ENCODE data around the gene FBXO48.
A peak's percentile ranks its signal among the peaks of the same experiment; 100 is the strongest.

Gene FBXO48

GRCh38 chr2:68423966-68424650 is 43.0 kb downstream of the FBXO48 start:
- Mint-ChIP-seq H3K4me3 (no peak overlapping the region), H3K36me3 (ENCODE audit: low read depth) (no peaks in the 10 kb centered on the region), H3K27ac (no peak overlapping the region), H3K9me3 (no peaks in the 10 kb centered on the region), H3K27me3 (no peaks in the 10 kb centered on the region), H3K4me1 (ENCODE audit: low read depth) (peaks cover 34% of the 10 kb centered on the region)
- intact Hi-C loops (cut with micrococcal nuclease) = no loop called here

DNA sequence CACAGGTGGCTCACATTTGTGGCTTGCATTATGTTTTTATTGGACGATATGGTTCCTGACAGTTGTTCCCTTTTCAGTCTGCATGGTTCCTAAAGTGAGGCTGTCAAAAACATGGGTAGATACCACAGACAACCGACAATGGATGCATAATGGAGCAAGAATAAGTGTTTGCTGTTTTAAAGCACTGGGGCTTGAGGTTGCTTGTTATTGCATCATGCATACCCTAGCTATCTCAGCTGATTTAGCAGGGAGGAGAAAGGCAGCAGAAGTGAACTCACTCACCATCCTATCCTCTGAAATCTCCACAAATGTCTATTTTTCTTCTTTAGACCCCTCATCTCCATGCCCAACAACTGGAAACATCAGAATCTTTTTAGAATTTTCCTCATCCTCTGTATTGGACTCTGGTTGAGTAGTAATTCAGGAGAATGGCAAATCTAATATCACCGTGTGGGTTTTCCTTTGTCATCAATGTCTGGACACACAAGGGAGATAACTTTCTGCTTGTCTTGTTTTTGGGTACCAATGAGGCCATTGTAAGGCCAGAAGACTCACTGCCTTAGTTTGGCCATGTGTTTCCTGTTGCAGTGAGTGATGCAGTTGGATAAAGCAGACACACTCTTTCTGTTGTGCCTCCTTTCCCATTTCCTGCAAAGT is 46.7 kb downstream of the FBXO48 start:
- Mint-ChIP-seq H3K4me3 (no peak overlapping the region), H3K4me1 (ENCODE audit: low read depth) (peaks cover 38% of the 10 kb centered on the region), H3K9me3 (no peaks in the 10 kb centered on the region), H3K27ac (no peak overlapping the region), H3K27me3 (no peaks in the 10 kb centered on the region), H3K36me3 (ENCODE audit: low read depth) (no peaks in the 10 kb centered on the region)
- intact Hi-C loops (cut with micrococcal nuclease) = no loop called here

DNA sequence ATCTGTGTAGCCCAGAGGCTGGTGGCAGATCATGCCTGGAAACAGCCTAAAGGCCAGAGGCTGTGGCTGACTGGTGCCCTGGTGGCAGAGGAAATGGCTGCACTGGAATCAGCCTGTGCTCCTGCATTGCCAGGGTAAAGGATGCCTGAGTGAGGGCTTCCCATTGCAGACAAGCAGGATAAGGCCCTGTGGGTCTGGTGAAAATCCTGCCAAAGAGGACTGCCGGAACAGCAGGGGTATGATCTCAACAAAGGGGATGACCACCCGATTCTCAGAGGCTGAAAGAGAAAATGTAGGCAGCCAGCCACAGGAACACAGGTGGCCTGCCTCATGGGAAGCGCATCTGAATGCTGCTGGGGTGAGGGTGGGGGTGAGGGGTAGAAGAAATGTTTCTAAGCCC is 48.2 kb downstream of the FBXO48 start:
- Mint-ChIP-seq H3K27ac (no peak overlapping the region), H3K4me3 (no peak overlapping the region), H3K36me3 (ENCODE audit: low read depth) (no peaks in the 10 kb centered on the region), H3K9me3 (no peaks in the 10 kb centered on the region), H3K4me1 (ENCODE audit: low read depth) (peaks cover 38% of the 10 kb centered on the region), H3K27me3 (no peaks in the 10 kb centered on the region)
- intact Hi-C loops (cut with micrococcal nuclease) = no loop called here

DNA sequence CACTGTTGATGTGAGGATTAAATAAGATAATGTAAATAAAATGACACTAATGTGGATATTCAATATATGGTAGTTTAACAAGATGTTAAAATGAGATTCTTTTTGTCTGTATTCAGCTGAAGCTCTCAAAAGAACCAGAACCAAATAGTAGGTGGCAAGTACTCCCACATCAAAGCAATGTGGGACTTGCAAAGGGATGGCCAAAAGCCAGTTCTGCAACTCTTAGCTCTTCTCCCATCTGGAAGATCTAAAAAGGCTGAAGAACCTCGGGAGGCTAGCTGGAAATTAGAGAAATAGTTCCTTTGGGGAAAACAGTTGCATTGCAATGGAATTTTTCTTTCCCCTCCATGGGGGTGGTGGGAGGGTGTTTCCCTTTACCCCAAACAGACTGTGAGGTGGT is 48.7 kb downstream of the FBXO48 start:
- no peaks in the 10 kb centered on the region for H3K9me3 Mint-ChIP-seq
- H3K4me3 Mint-ChIP-seq = no peak overlapping the region
- intact Hi-C loops (cut with micrococcal nuclease) = no loop called here
- H3K27ac Mint-ChIP-seq = no peak overlapping the region
- no peaks in the 10 kb centered on the region for H3K27me3 Mint-ChIP-seq
- H3K4me1 Mint-ChIP-seq (ENCODE audit: low read depth) = peaks cover 41% of the 10 kb centered on the region
- no peaks in the 10 kb centered on the region for H3K36me3 Mint-ChIP-seq (ENCODE audit: low read depth)

GRCh38 chr2:68417926-68418325 is 49.2 kb downstream of the FBXO48 start:
- H3K36me3 Mint-ChIP-seq (ENCODE audit: low read depth) = no peaks in the 10 kb centered on the region
- H3K4me3 Mint-ChIP-seq = no peak overlapping the region
- intact Hi-C loops (cut with micrococcal nuclease) = no loop called here
- H3K9me3 Mint-ChIP-seq = no peaks in the 10 kb centered on the region
- H3K4me1 Mint-ChIP-seq (ENCODE audit: low read depth) = peaks cover 44% of the 10 kb centered on the region
- no peak overlapping the region for H3K27ac Mint-ChIP-seq
- no peaks in the 10 kb centered on the region for H3K27me3 Mint-ChIP-seq

DNA sequence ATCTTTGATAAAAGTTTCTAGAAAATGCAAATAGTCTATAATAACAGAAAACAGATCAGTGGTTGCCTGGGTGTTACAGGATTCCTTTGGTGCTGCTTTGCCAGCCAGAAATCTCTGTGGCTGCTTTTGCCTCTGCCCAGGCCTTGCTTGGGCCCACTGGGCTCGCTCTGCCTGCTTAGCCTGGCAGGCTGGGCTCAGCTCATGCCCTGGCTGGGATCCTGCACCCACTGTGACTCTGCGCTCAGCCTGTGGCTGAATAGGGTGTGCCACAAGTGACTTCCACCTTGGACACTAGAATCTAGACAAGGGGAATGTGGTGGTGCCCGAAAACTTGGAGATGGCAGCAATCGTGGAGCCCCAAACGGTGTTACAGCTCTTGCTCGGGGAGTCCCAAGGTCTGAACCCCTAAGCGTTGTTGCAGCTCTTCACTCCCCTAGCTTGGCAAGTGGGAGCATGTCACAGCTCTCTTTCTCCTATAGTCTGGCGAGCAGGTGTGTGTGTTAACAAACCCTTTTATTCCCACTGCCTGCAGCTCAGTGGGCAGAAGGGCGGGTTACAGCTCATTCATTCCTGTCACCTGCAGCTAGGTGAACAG is 50.9 kb downstream of the FBXO48 start:
- Mint-ChIP-seq H3K4me1 (ENCODE audit: low read depth) (peaks cover 52% of the 10 kb centered on the region), H3K4me3 (no peak overlapping the region), H3K36me3 (ENCODE audit: low read depth) (no peaks in the 10 kb centered on the region), H3K9me3 (no peaks in the 10 kb centered on the region), H3K27ac (no peak overlapping the region), H3K27me3 (no peaks in the 10 kb centered on the region)
- intact Hi-C loops (cut with micrococcal nuclease) = no loop called here

- no peak overlapping the region for H3K27ac Mint-ChIP-seq
- H3K4me1 Mint-ChIP-seq (ENCODE audit: low read depth) = peaks cover 53% of the 10 kb centered on the region
- H3K36me3 Mint-ChIP-seq (ENCODE audit: low read depth) = no peaks in the 10 kb centered on the region
- no peaks in the 10 kb centered on the region for H3K9me3 Mint-ChIP-seq
- no peaks in the 10 kb centered on the region for H3K27me3 Mint-ChIP-seq
- H3K4me3 Mint-ChIP-seq = no peak overlapping the region
- intact Hi-C loops (cut with micrococcal nuclease) = no loop called here
These were observed 51.6 kb downstream of the FBXO48 start for GRCh38 chr2:68415521-68415920.

GRCh38 chr2:68414876-68415275 is 52.2 kb downstream of the FBXO48 start:
- Mint-ChIP-seq H3K27ac (no peak overlapping the region), H3K4me3 (no peak overlapping the region), H3K27me3 (no peaks in the 10 kb centered on the region), H3K36me3 (ENCODE audit: low read depth) (no peaks in the 10 kb centered on the region), H3K9me3 (no peaks in the 10 kb centered on the region), H3K4me1 (ENCODE audit: low read depth) (peaks cover 53% of the 10 kb centered on the region)
- intact Hi-C loops (cut with micrococcal nuclease) = no loop called here

GRCh38 chr2:68414452-68414851 is 52.6 kb downstream of the FBXO48 start:
- H3K27me3 Mint-ChIP-seq = no peaks in the 10 kb centered on the region
- intact Hi-C loops (cut with micrococcal nuclease) = no loop called here
- peaks cover 49% of the 10 kb centered on the region for H3K4me1 Mint-ChIP-seq (ENCODE audit: low read depth)
- no peak overlapping the region for H3K27ac Mint-ChIP-seq
- no peak overlapping the region for H3K4me3 Mint-ChIP-seq
- no peaks in the 10 kb centered on the region for H3K9me3 Mint-ChIP-seq
- H3K36me3 Mint-ChIP-seq (ENCODE audit: low read depth) = no peaks in the 10 kb centered on the region

DNA sequence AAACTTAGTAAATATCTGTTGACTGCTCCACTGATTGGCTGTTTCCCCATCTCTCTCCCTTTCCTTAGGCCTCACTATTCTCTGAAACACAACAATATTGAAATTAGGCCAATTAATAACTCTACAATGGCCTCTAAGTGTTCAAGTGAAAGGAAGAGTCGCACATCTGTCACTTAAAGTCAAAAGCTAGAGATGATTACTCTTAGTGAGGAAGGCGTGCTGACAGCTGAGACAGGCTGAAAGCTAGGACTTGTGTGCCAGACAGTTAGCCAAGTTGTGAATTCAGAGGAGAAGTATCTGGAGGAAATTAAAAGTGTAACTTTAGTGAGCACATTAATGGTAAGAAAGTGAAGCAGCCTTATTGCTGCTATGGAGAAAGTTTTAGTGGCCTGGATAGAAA is 53.6 kb downstream of the FBXO48 start:
- intact Hi-C loops (cut with micrococcal nuclease) = no loop called here
- Mint-ChIP-seq H3K4me1 (ENCODE audit: low read depth) (peaks cover 46% of the 10 kb centered on the region), H3K9me3 (peaks cover 1% of the 10 kb centered on the region), H3K27ac (no peak overlapping the region), H3K4me3 (no peak overlapping the region), H3K36me3 (ENCODE audit: low read depth) (no peaks in the 10 kb centered on the region), H3K27me3 (no peaks in the 10 kb centered on the region)

DNA sequence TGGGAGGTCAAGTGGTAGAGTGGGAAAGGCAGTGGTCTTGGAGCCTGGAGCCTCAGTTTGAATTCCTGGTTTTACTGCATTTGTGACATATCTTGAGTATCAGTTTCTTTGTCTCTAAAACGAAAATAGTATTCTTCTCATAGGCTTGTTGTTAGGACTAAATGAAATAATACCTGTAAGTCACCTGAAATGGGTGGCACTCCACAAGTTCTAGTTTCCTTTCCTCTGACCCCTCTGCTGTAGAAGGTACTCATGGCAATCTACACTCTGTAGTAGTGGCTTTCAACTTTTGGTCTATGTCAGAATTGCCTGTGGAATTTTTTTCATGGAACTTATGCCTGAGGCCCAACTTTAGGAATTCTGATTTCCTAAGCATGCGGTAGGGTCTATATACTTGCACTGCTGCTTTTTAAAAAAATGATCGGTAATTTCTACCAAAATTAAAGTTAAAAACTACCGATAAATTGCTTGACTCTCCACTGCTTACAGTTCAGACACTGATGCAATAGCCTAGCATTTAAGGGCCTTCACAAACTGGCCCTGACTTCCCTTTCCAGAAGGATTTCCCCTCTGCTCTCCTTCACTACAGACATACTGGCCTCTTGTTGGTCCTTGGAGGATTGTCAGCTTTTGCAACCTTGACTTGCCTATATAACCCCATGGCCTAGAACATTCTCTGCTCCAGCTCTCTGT is 54.8 kb downstream of the FBXO48 start:
- Mint-ChIP-seq H3K4me1 (ENCODE audit: low read depth) (peaks cover 37% of the 10 kb centered on the region), H3K27ac (peak overlapping the region; percentile 15), H3K27me3 (no peaks in the 10 kb centered on the region), H3K36me3 (ENCODE audit: low read depth) (peaks cover 7% of the 10 kb centered on the region), H3K9me3 (peaks cover 13% of the 10 kb centered on the region), H3K4me3 (no peak overlapping the region)
- intact Hi-C loops (cut with micrococcal nuclease) = no loop called here

DNA sequence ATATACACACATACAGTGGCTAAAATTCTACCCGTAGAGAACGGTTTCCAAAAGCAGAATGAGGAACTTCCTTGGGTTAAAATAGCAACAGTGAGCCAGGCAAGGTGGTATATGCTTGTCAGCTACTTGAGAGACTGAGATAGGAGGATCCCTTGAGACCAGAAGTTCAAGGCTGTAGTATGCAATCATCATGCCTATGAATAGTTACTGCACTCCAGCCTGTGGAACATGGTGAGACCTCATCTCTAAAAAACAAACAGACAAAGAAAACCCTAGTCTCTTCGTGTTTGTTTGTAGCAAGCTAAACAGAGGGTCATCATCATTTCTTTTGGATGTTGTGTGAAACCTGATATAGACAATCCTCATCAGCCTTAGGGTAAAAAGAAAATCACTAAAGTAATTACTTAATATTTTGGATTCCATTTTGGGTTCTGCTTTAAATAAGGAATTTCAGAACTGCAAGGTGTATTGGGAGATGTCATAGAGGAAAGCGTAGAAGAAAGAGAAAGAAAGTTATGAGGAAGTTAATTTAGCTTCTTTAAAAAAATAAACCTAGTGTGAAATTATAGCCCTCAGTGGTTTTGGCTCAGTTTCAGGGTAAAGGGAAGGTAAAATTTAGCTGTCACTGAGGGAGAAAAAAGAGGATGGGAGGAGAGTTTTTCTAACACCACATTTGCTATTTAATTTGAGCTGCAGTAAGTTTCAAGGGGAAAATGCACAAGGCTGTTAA is 55.5 kb downstream of the FBXO48 start:
- peak overlapping the region; percentile 15 for H3K27ac Mint-ChIP-seq
- H3K9me3 Mint-ChIP-seq = peaks cover 19% of the 10 kb centered on the region
- H3K27me3 Mint-ChIP-seq = no peaks in the 10 kb centered on the region
- H3K4me3 Mint-ChIP-seq = no peak overlapping the region
- intact Hi-C loops (cut with micrococcal nuclease) = no loop called here
- peaks cover 29% of the 10 kb centered on the region for H3K4me1 Mint-ChIP-seq (ENCODE audit: low read depth)
- peaks cover 13% of the 10 kb centered on the region for H3K36me3 Mint-ChIP-seq (ENCODE audit: low read depth)
